Tibial nerve (tissue), 4 donors: ENCODE results near the gene CFAP61.

Experiments
- CTCF ChIP-seq, 5 experiments: fragments of 200-600 bp in 3 of 5; fragments of 450-650 bp in 2 of 5; sonication (generic) in 3 of 5; IDR thresholded peaks; one replicate each; pipeline ENCODE4 v1.5.1; 2016 to 2019; ENCODE audit warnings: antibody characterized with exemption in 5 of 5, mild to moderate bottlenecking in 3 of 5, moderate library complexity in 2 of 5
- EP300 ChIP-seq, 2 donors: sonication (generic); formaldehyde crosslinking; IDR thresholded peaks; one replicate each; pipeline ENCODE4 v1.6.1; 2017; ENCODE audit warnings: antibody characterized with exemption in 2 of 2, mild to moderate bottlenecking in 1 of 2
- POLR2A ChIP-seq, 2 donors: fragments of 450-650 bp; IDR thresholded peaks; one replicate each; pipeline ENCODE4 v1.6.1; 2017; ENCODE audit warnings: antibody characterized with exemption in 2 of 2, mild to moderate bottlenecking in 2 of 2, moderate library complexity in 2 of 2

- TF ChIP-seq CTCF (IDR thresholded peaks at IDR 0.05): no peak
- TF ChIP-seq POLR2A (IDR thresholded peaks at IDR 0.05): no peak
- no peak for TF ChIP-seq EP300 (IDR thresholded peaks at IDR 0.05)
Observed at GRCh38 chr20:20363799-20364592, 311.7 kb downstream of the CFAP61 start.
